T-helper 1 cell treated with Interleukin-12 subunit alpha and Interleukin-12 subunit beta and Interleukin-4 antibody, amounts not matched to agents 30 μg/mL and 1 μg/mL, for 36 hours (primary cell): ENCODE measurements around the gene OR8B12.
"Not testable (repeated sequence)": the region's sequence is repeated elsewhere in the genome, so short reads cannot be mapped to it uniquely, and the experiment has no call there.

Experiments
- H3K27ac Mint-ChIP-seq: one replicate; pipeline ENCODE4 v1.8.0; 2021; ENCODE audit warnings: mild to moderate bottlenecking, mixed read lengths
- H3K27me3 Mint-ChIP-seq: one replicate; pipeline ENCODE4 v1.8.0; 2021; ENCODE audit warnings: low read depth, mixed read lengths
- H3K36me3 Mint-ChIP-seq: one replicate; pipeline ENCODE4 v1.8.0; 2021; ENCODE audit warnings: low read depth, mixed read lengths
- H3K4me1 Mint-ChIP-seq: one replicate; pipeline ENCODE4 v1.8.0; 2021; ENCODE audit warnings: low read depth, mixed read lengths
- H3K4me3 Mint-ChIP-seq: one replicate; pipeline ENCODE4 v1.8.0; 2021; ENCODE audit warnings: mild to moderate bottlenecking, moderate library complexity, mixed read lengths
- H3K9me3 Mint-ChIP-seq: one replicate; pipeline ENCODE4 v1.8.0; 2021; ENCODE audit warnings: mixed read lengths

Gene OR8B12

DNA sequence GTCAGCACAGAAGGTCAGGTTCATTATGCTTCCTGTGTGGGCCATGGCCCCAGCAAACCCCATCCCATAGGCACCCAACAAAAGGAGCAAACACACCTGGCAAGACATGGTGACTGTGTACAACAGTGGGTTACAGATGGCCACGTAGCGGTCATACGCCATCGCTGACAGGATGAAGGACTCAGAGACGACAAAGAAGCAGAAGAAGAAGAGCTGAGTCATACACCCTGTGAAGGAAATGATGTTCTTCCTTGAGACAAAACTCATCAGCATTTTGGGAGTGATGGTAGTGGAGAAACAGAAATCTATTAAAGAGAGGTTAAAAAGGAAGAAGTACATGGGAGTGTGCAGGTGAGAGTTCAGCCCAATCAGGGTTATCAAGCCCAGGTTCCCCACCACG, 309 bp downstream of the OR8B12 start:
- no peaks in the 10 kb centered on the region for H3K36me3 Mint-ChIP-seq
- no peaks in the 10 kb centered on the region for H3K27me3 Mint-ChIP-seq
- H3K4me1 Mint-ChIP-seq = no peaks in the 10 kb centered on the region
- no peaks in the 10 kb centered on the region for H3K9me3 Mint-ChIP-seq
- no peak overlapping the region for H3K27ac Mint-ChIP-seq
- no peak overlapping the region for H3K4me3 Mint-ChIP-seq

- Mint-ChIP-seq H3K27ac (no peak overlapping the region), H3K36me3 (no peaks in the 10 kb centered on the region), H3K4me1 (no peaks in the 10 kb centered on the region), H3K27me3 (peaks cover under 1% of the 10 kb centered on the region), H3K4me3 (no peak overlapping the region), H3K9me3 (no peaks in the 10 kb centered on the region)
These were observed 2.2 kb downstream of the OR8B12 start for GRCh38 chr11:124541204-124541603.

GRCh38 chr11:124538019-124538418, 5.4 kb downstream of the OR8B12 start:
- no peaks in the 10 kb centered on the region for H3K9me3 Mint-ChIP-seq
- H3K4me1 Mint-ChIP-seq = no peaks in the 10 kb centered on the region
- no peaks in the 10 kb centered on the region for H3K36me3 Mint-ChIP-seq
- H3K27me3 Mint-ChIP-seq = peaks cover 3% of the 10 kb centered on the region
- H3K27ac Mint-ChIP-seq = no peak overlapping the region
- no peak overlapping the region for H3K4me3 Mint-ChIP-seq

DNA sequence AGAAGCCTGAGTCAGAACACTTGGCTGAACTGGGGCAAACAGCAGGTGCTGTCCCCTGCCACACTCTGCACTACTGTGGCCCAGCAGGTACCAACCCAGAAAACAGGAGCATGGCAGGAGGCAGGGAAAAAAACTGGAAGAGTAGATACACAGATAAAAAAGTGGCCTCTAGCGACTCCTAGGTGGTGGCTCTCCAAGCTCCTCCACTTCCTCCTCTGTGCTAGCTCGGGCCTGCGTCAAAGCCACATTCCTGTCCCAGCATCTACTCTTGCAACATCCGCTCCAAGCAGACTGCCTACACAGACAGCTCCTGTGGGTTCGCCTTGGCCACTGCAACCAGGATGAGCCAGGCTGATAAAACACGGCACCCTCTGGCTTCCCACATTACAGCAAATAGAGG, 6.9 kb downstream of the OR8B12 start:
- H3K27ac Mint-ChIP-seq = no peak overlapping the region
- H3K36me3 Mint-ChIP-seq = no peaks in the 10 kb centered on the region
- H3K4me3 Mint-ChIP-seq = no peak overlapping the region
- H3K4me1 Mint-ChIP-seq = no peaks in the 10 kb centered on the region
- H3K27me3 Mint-ChIP-seq = peaks cover 3% of the 10 kb centered on the region
- no peaks in the 10 kb centered on the region for H3K9me3 Mint-ChIP-seq

GRCh38 chr11:124535552-124536232, 7.8 kb downstream of the OR8B12 start:
- Mint-ChIP-seq H3K36me3 (no peaks in the 10 kb centered on the region), H3K27ac (no peak overlapping the region), H3K4me3 (no peak overlapping the region), H3K9me3 (no peaks in the 10 kb centered on the region), H3K4me1 (no peaks in the 10 kb centered on the region), H3K27me3 (peaks cover 3% of the 10 kb centered on the region)

DNA sequence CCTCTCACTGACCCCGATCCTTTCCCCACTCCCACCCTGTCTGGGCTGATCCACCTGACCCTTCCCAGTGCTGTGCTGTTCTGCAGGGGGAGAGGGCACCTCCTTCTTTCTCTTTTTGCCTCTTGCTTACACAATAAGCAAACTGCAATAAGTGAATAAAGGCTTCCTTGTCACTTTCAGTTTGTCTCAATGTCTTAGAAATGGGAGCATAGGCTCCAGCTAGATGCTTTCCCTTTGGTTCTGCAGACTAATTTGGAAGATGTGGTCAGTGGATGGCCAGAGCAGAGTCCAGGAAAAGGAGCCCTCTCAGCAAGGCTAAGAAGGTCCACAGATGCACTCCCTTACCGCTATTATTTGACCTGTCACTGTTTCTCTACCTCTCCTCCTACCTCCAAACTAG, 9.4 kb downstream of the OR8B12 start:
- no peaks in the 10 kb centered on the region for H3K36me3 Mint-ChIP-seq
- peaks cover 3% of the 10 kb centered on the region for H3K27me3 Mint-ChIP-seq
- no peaks in the 10 kb centered on the region for H3K9me3 Mint-ChIP-seq
- H3K4me1 Mint-ChIP-seq = no peaks in the 10 kb centered on the region
- H3K4me3 Mint-ChIP-seq = no peak overlapping the region
- no peak overlapping the region for H3K27ac Mint-ChIP-seq

GRCh38 chr11:124533626-124534025, 9.8 kb downstream of the OR8B12 start:
- H3K4me3 Mint-ChIP-seq = no peak overlapping the region
- H3K27me3 Mint-ChIP-seq = peaks cover 3% of the 10 kb centered on the region
- no peaks in the 10 kb centered on the region for H3K9me3 Mint-ChIP-seq

DNA sequence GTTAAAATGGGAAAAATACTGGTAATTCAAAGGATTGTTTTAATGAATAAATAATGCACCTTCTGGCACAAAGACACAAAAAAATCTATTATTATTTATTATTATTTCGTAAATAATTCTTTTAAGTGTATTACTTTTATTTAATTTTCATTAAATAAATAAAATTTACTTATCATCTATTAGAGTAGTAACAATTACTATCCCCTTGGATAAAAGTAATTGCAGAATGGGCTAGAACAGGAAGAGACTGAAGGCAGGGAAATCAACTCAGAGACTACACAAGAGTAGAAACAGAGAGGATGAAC, 23.0 kb downstream of the OR8B12 start:
- Mint-ChIP-seq H3K36me3 (no peaks in the 10 kb centered on the region), H3K4me1 (no peaks in the 10 kb centered on the region), H3K27me3 (no peaks in the 10 kb centered on the region), H3K9me3 (no peaks in the 10 kb centered on the region), H3K4me3 (no peak overlapping the region), H3K27ac (no peak overlapping the region)

More at GRCh38 chr11:124533626-124534025, 9.8 kb downstream of the OR8B12 start:
- Mint-ChIP-seq H3K27ac (no peak overlapping the region), H3K36me3 (no peaks in the 10 kb centered on the region), H3K4me1 (no peaks in the 10 kb centered on the region)

DNA sequence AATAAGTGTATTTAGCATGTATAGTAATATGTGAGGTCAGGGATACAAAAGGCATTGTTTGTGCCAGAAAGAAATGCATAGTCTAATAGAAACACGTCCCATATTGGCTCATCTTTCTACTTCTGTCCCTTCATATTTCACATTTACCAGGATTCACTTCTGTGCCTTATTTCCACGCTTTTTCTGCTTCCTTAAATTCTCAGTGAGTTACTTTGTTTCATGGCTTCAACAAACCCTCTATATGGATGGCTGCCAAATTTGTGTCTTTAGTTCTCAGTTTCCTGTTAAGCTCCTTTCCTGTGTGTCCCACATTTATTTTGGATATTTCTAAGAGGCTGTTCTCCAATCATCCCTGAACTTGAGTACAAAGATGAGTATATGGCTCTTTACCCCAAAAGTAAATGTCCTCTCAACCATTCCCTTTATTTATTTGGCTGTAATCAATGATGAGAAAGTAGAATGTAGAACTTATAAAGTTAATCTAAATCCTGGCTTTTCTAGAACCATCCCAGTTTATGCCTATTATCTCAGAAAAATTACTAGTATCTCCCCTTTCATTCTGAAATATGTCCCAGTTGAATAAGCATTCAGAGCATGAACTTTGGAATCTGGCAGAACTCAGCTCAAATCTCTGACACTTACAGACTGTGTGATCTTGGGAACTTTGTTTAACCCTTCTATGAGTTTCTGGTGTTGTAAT, 23.5 kb downstream of the OR8B12 start:
- Mint-ChIP-seq H3K4me3 (no peak overlapping the region), H3K36me3 (no peaks in the 10 kb centered on the region), H3K27ac (no peak overlapping the region), H3K9me3 (no peaks in the 10 kb centered on the region), H3K27me3 (no peaks in the 10 kb centered on the region), H3K4me1 (no peaks in the 10 kb centered on the region)

GRCh38 chr11:124518989-124519451, 24.4 kb downstream of the OR8B12 start:
- H3K4me3 Mint-ChIP-seq = no peak overlapping the region
- H3K27ac Mint-ChIP-seq = no peak overlapping the region

DNA sequence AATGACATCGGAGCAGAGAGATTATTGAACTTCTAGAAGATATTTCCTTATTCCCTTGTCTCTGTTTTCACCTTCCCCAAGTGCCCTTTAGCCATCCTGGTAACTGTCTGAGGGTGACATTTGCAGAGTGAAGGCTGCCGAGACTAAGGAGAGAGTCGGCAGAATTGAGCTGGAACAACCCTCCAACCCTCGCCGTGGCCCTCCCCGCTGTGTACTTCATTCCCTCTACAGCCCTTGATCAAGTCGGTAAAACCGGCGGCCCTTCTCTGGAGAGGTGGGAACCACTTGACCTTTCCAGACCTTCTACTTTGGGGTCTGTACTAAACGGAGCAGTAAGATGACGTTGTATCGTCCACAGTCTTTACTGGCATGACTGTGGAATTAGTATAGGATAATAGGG, 26.1 kb downstream of the OR8B12 start:
- no peaks in the 10 kb centered on the region for H3K4me1 Mint-ChIP-seq
- H3K36me3 Mint-ChIP-seq = no peaks in the 10 kb centered on the region
- no peak overlapping the region for H3K4me3 Mint-ChIP-seq
- no peaks in the 10 kb centered on the region for H3K27me3 Mint-ChIP-seq
- H3K9me3 Mint-ChIP-seq = no peaks in the 10 kb centered on the region
- no peak overlapping the region for H3K27ac Mint-ChIP-seq

More at GRCh38 chr11:124518989-124519451, 24.4 kb downstream of the OR8B12 start:
- H3K36me3 Mint-ChIP-seq = no peaks in the 10 kb centered on the region
- no peaks in the 10 kb centered on the region for H3K4me1 Mint-ChIP-seq
- no peaks in the 10 kb centered on the region for H3K9me3 Mint-ChIP-seq
- no peaks in the 10 kb centered on the region for H3K27me3 Mint-ChIP-seq

DNA sequence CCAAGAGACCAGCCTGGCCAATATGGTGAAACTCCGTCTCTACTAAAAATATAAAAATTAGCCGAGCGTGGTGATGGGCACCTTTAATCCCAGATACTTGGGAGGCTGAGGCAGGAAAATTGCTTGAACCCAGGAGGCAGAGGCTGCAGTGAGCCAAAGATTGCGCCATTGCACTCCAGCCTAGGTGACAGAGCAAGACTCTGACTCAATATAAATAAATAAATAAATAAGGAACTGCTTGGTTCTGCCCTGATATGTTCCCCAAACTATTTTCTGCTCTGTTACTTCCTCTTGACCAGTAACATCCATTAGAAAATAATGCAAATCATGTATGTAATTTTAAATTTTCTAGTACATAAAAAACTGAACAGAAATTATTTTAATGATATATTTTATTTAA, 28.8 kb downstream of the OR8B12 start:
- not testable (repeated sequence) for H3K9me3 Mint-ChIP-seq, H3K4me3 Mint-ChIP-seq, H3K36me3 Mint-ChIP-seq, H3K27me3 Mint-ChIP-seq, H3K27ac Mint-ChIP-seq, H3K4me1 Mint-ChIP-seq

- no peaks in the 10 kb centered on the region for H3K9me3 Mint-ChIP-seq
- H3K36me3 Mint-ChIP-seq = no peaks in the 10 kb centered on the region
These were observed 29.3 kb downstream of the OR8B12 start for GRCh38 chr11:124514131-124514530.

GRCh38 chr11:124511745-124512144, 31.7 kb downstream of the OR8B12 start:
- Mint-ChIP-seq H3K27ac (no peak overlapping the region), H3K4me1 (no peaks in the 10 kb centered on the region), H3K27me3 (no peaks in the 10 kb centered on the region), H3K9me3 (no peaks in the 10 kb centered on the region), H3K36me3 (no peaks in the 10 kb centered on the region), H3K4me3 (no peak overlapping the region)

More at GRCh38 chr11:124514131-124514530, 29.3 kb downstream of the OR8B12 start:
- Mint-ChIP-seq H3K4me1 (no peaks in the 10 kb centered on the region), H3K4me3 (no peak overlapping the region), H3K27ac (no peak overlapping the region), H3K27me3 (no peaks in the 10 kb centered on the region)

GRCh38 chr11:124510279-124510678, 33.2 kb downstream of the OR8B12 start:
- no peaks in the 10 kb centered on the region for H3K9me3 Mint-ChIP-seq

More at GRCh38 chr11:124510279-124510678, 33.2 kb downstream of the OR8B12 start:
- Mint-ChIP-seq H3K27ac (no peak overlapping the region), H3K27me3 (no peaks in the 10 kb centered on the region), H3K4me1 (no peaks in the 10 kb centered on the region), H3K4me3 (no peak overlapping the region), H3K36me3 (no peaks in the 10 kb centered on the region)
